Measurements from ENCODE around the gene C10orf105.

C10orf105 gene

GRCh38 chr10:71750986-71751385 is 31.4 kb upstream of the C10orf105 start:
- no peak for TF ChIP-seq CTCF (conservative IDR thresholded peaks at IDR 0.05; ENCODE audit: low read length)
- no peak overlapping the region for H3K4me3 ChIP-seq (ENCODE audit: low read length)
- no peak for DNase-seq (ENCODE audit: low read depth)

- no peak for TF ChIP-seq CTCF (conservative IDR thresholded peaks at IDR 0.05; ENCODE audit: low read length)
- H3K4me3 ChIP-seq (ENCODE audit: low read length) = no peak overlapping the region
- no peak for DNase-seq (ENCODE audit: low read depth)
These were observed 30.7 kb upstream of the C10orf105 start for GRCh38 chr10:71750124-71750841.

- H3K4me3 ChIP-seq (ENCODE audit: low read length) = no peak overlapping the region
- DNase-seq (ENCODE audit: low read depth) = no peak
- TF ChIP-seq CTCF (conservative IDR thresholded peaks at IDR 0.05; ENCODE audit: low read length) = no peak
These were observed 29.8 kb upstream of the C10orf105 start for GRCh38 chr10:71749396-71749795.

- TF ChIP-seq CTCF (conservative IDR thresholded peaks at IDR 0.05; ENCODE audit: low read length) = no peak
- DNase-seq (ENCODE audit: low read depth) = no peak
- H3K4me3 ChIP-seq (ENCODE audit: low read length) = no peak overlapping the region
These were observed 29.2 kb upstream of the C10orf105 start for GRCh38 chr10:71748671-71749191.

GRCh38 chr10:71747551-71748523 is 28.3 kb upstream of the C10orf105 start:
- no peak for TF ChIP-seq CTCF (conservative IDR thresholded peaks at IDR 0.05; ENCODE audit: low read length)
- no peak for DNase-seq (ENCODE audit: low read depth)
- no peak overlapping the region for H3K4me3 ChIP-seq (ENCODE audit: low read length)

DNA sequence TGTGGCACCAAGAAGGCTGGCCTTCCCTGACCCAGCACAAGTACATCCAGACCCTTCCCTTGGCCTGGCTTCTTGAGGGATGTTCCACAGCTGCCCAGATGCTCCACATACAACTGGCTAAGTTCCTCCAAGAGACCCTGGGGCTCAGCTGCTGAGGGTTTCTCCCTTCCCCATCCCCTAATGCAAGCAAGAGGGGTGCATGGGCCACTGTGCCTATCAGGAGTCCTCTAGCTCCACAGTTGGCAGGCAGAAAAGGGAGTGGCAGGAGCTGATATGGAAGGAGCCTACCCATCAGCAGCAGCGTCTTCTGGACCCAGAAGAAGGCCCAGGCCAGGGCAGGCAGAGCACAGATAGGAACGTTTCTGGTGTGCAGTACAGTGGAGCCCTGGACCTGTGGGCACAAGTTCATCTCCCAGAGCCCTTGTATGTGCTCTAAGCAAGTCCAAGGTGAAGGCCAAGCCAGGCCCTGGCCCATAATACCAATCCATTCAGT is 27.5 kb upstream of the C10orf105 start:
- H3K4me3 ChIP-seq (ENCODE audit: low read length) = no peak overlapping the region
- TF ChIP-seq CTCF (conservative IDR thresholded peaks at IDR 0.05; ENCODE audit: low read length) = no peak
- no peak for DNase-seq (ENCODE audit: low read depth)

Data from AG10803 (cell line).